GM19099 (cell line): ENCODE results near the gene PAX7.

ENCODE experiments used
- POLR2A ChIP-seq: IDR thresholded peaks from 3 replicates; pipeline ENCODE4 v1.6.1; 2011; ENCODE audit warnings: low read depth; ENCODE audit not compliant: insufficient read length; ENCODE audit errors: extremely low read depth

Gene PAX7

GRCh38 chr1:18693256-18694098 is 62.8 kb downstream of the PAX7 start:
- TF ChIP-seq POLR2A = no peak

GRCh38 chr1:18697541-18697940 is 66.9 kb downstream of the PAX7 start:
- no peak for TF ChIP-seq POLR2A

- no peak for TF ChIP-seq POLR2A
Observed at GRCh38 chr1:18700530-18700929, 69.9 kb downstream of the PAX7 start.

- TF ChIP-seq POLR2A = no peak
Observed at GRCh38 chr1:18701183-18701582, 70.5 kb downstream of the PAX7 start.

- TF ChIP-seq POLR2A = no peak
Observed at GRCh38 chr1:18703041-18703621, 72.5 kb downstream of the PAX7 start.

GRCh38 chr1:18705811-18706210 is 75.2 kb downstream of the PAX7 start:
- no peak for TF ChIP-seq POLR2A

GRCh38 chr1:18707696-18708257 is 77.1 kb downstream of the PAX7 start:
- TF ChIP-seq POLR2A = no peak

GRCh38 chr1:18710002-18710401 is 79.4 kb downstream of the PAX7 start:
- no peak for TF ChIP-seq POLR2A

GRCh38 chr1:18711003-18711402 is 80.4 kb downstream of the PAX7 start:
- TF ChIP-seq POLR2A = no peak

- no peak for TF ChIP-seq POLR2A
Observed at GRCh38 chr1:18711536-18712251, 81.0 kb downstream of the PAX7 start.

- no peak for TF ChIP-seq POLR2A
Observed at GRCh38 chr1:18712252-18712600, 81.6 kb downstream of the PAX7 start.

- no peak for TF ChIP-seq POLR2A
Observed at GRCh38 chr1:18714404-18715175, 83.9 kb downstream of the PAX7 start.

GRCh38 chr1:18716112-18716784 is 85.6 kb downstream of the PAX7 start:
- no peak for TF ChIP-seq POLR2A
